Measurements from ENCODE around the gene NBR1.

The NBR1 gene

GRCh38 chr17:43217614-43218087 is 46.6 kb downstream of the NBR1 start:
- Histone ChIP-seq H2BK15ac (ENCODE audit: low read depth, poor library complexity, severe bottlenecking) (no peak overlapping the region), H3K14ac (ENCODE audit: low read length in 2 of 2) (no peak overlapping the region), H3K36me3 (ENCODE audit: control insufficient read depth in 1 of 2, insufficient read depth in 2 of 2, low read depth in 1 of 2, low read length in 2 of 2) (peaks cover 42 to 53% of the 10 kb centered on the region in 2 experiments), H3K79me1 (replicated peaks; ENCODE audit: low read length, poor library complexity, severe bottlenecking) (peaks cover 24% of the 10 kb centered on the region), H4K91ac (ENCODE audit: low read length) (no peak overlapping the region), H3K4me3 (ENCODE audit: insufficient read depth in 1 of 2, low read depth in 1 of 2, low read length in 2 of 2) (no peak overlapping the region), H3K9me3 (ENCODE audit: control insufficient read depth, low read length) (no peaks in the 10 kb centered on the region), H3K4me2 (ENCODE audit: low read length, poor library complexity, severe bottlenecking) (no peak overlapping the region), H3K18ac (ENCODE audit: low read depth in 1 of 2, low read length in 2 of 2) (no peak overlapping the region), H2BK12ac (ENCODE audit: low read length in 2 of 2) (no peak overlapping the region), H2BK120ac (ENCODE audit: low read depth, low read length) (no peak overlapping the region), H3K27ac (ENCODE audit: low read length, poor library complexity, severe bottlenecking) (no peak overlapping the region), H2BK5ac (ENCODE audit: low read depth, low read length, poor library complexity, severe bottlenecking) (no peak overlapping the region), H2AFZ (ENCODE audit: low read depth, low read length) (no peak overlapping the region), H3K23ac (ENCODE audit: low read length in 2 of 2) (no peak overlapping the region), H4K8ac (ENCODE audit: low read length) (no peak overlapping the region), H2AK5ac (ENCODE audit: low read length, severe bottlenecking) (no peak overlapping the region), H3K27me3 (ENCODE audit: control insufficient read depth in 1 of 2, insufficient read depth in 1 of 2, low read length in 2 of 2) (no peaks in the 10 kb centered on the region), H3K4me1 (ENCODE audit: control insufficient read depth, insufficient read depth, low read depth, low read length) (peaks cover 10% of the 10 kb centered on the region), H3K9ac (ENCODE audit: low read length) (no peak overlapping the region), H3K4ac (ENCODE audit: low read depth in 1 of 2, low read length in 2 of 2) (no peak overlapping the region)
- no peak for DNase-seq
- WGBS: 97% methylated on average over 2 of the region's 2 CpGs

GRCh38 chr17:43219001-43219400 is 48.0 kb downstream of the NBR1 start:
- no peaks in the 10 kb centered on the region for H3K27me3 ChIP-seq (ENCODE audit: control insufficient read depth in 1 of 2, insufficient read depth in 1 of 2, low read length in 2 of 2)
- no peak overlapping the region for H2AK5ac ChIP-seq (ENCODE audit: low read length, severe bottlenecking)
- H3K4me3 ChIP-seq (ENCODE audit: insufficient read depth in 1 of 2, low read depth in 1 of 2, low read length in 2 of 2): no peak overlapping the region
- H4K91ac ChIP-seq (ENCODE audit: low read length): no peak overlapping the region
- H3K14ac ChIP-seq (ENCODE audit: low read length in 2 of 2): no peak overlapping the region
- H3K4ac ChIP-seq (ENCODE audit: low read depth in 1 of 2, low read length in 2 of 2): no peak overlapping the region
- no peak overlapping the region for H2BK15ac ChIP-seq (ENCODE audit: low read depth, poor library complexity, severe bottlenecking)
- H3K4me1 ChIP-seq (ENCODE audit: control insufficient read depth, insufficient read depth, low read depth, low read length): peaks cover 6% of the 10 kb centered on the region
- H2BK5ac ChIP-seq (ENCODE audit: low read depth, low read length, poor library complexity, severe bottlenecking): no peak overlapping the region
- WGBS: 100% methylated on average over 1 of the region's 2 CpGs
- no peak overlapping the region for H2AFZ ChIP-seq (ENCODE audit: low read depth, low read length)
- H3K79me1 ChIP-seq (replicated peaks; ENCODE audit: low read length, poor library complexity, severe bottlenecking): peaks cover 17% of the 10 kb centered on the region
- H3K9ac ChIP-seq (ENCODE audit: low read length): no peak overlapping the region
- H2BK120ac ChIP-seq (ENCODE audit: low read depth, low read length): no peak overlapping the region
- H3K36me3 ChIP-seq (ENCODE audit: control insufficient read depth in 1 of 2, insufficient read depth in 2 of 2, low read depth in 1 of 2, low read length in 2 of 2): peaks cover 45 to 56% of the 10 kb centered on the region in 2 experiments
- H3K23ac ChIP-seq (ENCODE audit: low read length in 2 of 2): no peak overlapping the region
- no peak overlapping the region for H3K27ac ChIP-seq (ENCODE audit: low read length, poor library complexity, severe bottlenecking)
- DNase-seq: no peak
- no peak overlapping the region for H3K18ac ChIP-seq (ENCODE audit: low read depth in 1 of 2, low read length in 2 of 2)
- H3K4me2 ChIP-seq (ENCODE audit: low read length, poor library complexity, severe bottlenecking): no peak overlapping the region
- no peak overlapping the region for H4K8ac ChIP-seq (ENCODE audit: low read length)
- H2BK12ac ChIP-seq (ENCODE audit: low read length in 2 of 2): no peak overlapping the region
- no peaks in the 10 kb centered on the region for H3K9me3 ChIP-seq (ENCODE audit: control insufficient read depth, low read length)

GRCh38 chr17:43219746-43220380 is 48.8 kb downstream of the NBR1 start:
- Histone ChIP-seq H3K18ac (ENCODE audit: low read depth in 1 of 2, low read length in 2 of 2) (no peak overlapping the region), H4K91ac (ENCODE audit: low read length) (no peak overlapping the region), H3K4me3 (ENCODE audit: insufficient read depth in 1 of 2, low read depth in 1 of 2, low read length in 2 of 2) (no peak overlapping the region), H2BK120ac (ENCODE audit: low read depth, low read length) (no peak overlapping the region), H2BK15ac (ENCODE audit: low read depth, poor library complexity, severe bottlenecking) (no peak overlapping the region), H3K79me1 (replicated peaks; ENCODE audit: low read length, poor library complexity, severe bottlenecking) (peaks cover 14% of the 10 kb centered on the region), H2AK5ac (ENCODE audit: low read length, severe bottlenecking) (no peak overlapping the region), H3K27ac (ENCODE audit: low read length, poor library complexity, severe bottlenecking) (no peak overlapping the region), H3K36me3 (ENCODE audit: control insufficient read depth in 1 of 2, insufficient read depth in 2 of 2, low read depth in 1 of 2, low read length in 2 of 2) (peaks cover 46 to 61% of the 10 kb centered on the region in 2 experiments), H3K9me3 (ENCODE audit: control insufficient read depth, low read length) (no peaks in the 10 kb centered on the region), H2BK5ac (ENCODE audit: low read depth, low read length, poor library complexity, severe bottlenecking) (no peak overlapping the region), H3K4ac (ENCODE audit: low read depth in 1 of 2, low read length in 2 of 2) (no peak overlapping the region), H3K9ac (ENCODE audit: low read length) (no peak overlapping the region), H3K4me1 (ENCODE audit: control insufficient read depth, insufficient read depth, low read depth, low read length) (peaks cover 6% of the 10 kb centered on the region), H4K8ac (ENCODE audit: low read length) (no peak overlapping the region), H3K23ac (ENCODE audit: low read length in 2 of 2) (no peak overlapping the region), H2BK12ac (ENCODE audit: low read length in 2 of 2) (no peak overlapping the region), H3K27me3 (ENCODE audit: control insufficient read depth in 1 of 2, insufficient read depth in 1 of 2, low read length in 2 of 2) (no peaks in the 10 kb centered on the region), H2AFZ (ENCODE audit: low read depth, low read length) (no peak overlapping the region), H3K14ac (ENCODE audit: low read length in 2 of 2) (no peak overlapping the region), H3K4me2 (ENCODE audit: low read length, poor library complexity, severe bottlenecking) (no peak overlapping the region)
- WGBS: 99% methylated on average over 4 of the region's 8 CpGs
- DNase-seq: no peak

- Histone ChIP-seq H2BK120ac (ENCODE audit: low read depth, low read length) (no peak overlapping the region), H3K27me3 (ENCODE audit: control insufficient read depth in 1 of 2, insufficient read depth in 1 of 2, low read length in 2 of 2) (no peaks in the 10 kb centered on the region), H3K9ac (ENCODE audit: low read length) (no peak overlapping the region), H2BK15ac (ENCODE audit: low read depth, poor library complexity, severe bottlenecking) (no peak overlapping the region), H3K36me3 (ENCODE audit: control insufficient read depth in 1 of 2, insufficient read depth in 2 of 2, low read depth in 1 of 2, low read length in 2 of 2) (peaks cover 45 to 59% of the 10 kb centered on the region in 2 experiments), H3K79me1 (replicated peaks; ENCODE audit: low read length, poor library complexity, severe bottlenecking) (peaks cover 12% of the 10 kb centered on the region), H4K91ac (ENCODE audit: low read length) (no peak overlapping the region), H3K18ac (ENCODE audit: low read depth in 1 of 2, low read length in 2 of 2) (no peak overlapping the region), H2BK5ac (ENCODE audit: low read depth, low read length, poor library complexity, severe bottlenecking) (no peak overlapping the region), H2AFZ (ENCODE audit: low read depth, low read length) (no peak overlapping the region), H3K4me1 (ENCODE audit: control insufficient read depth, insufficient read depth, low read depth, low read length) (peaks cover 6% of the 10 kb centered on the region), H3K14ac (ENCODE audit: low read length in 2 of 2) (no peak overlapping the region), H3K23ac (ENCODE audit: low read length in 2 of 2) (no peak overlapping the region), H3K9me3 (ENCODE audit: control insufficient read depth, low read length) (no peaks in the 10 kb centered on the region), H3K4me2 (ENCODE audit: low read length, poor library complexity, severe bottlenecking) (no peak overlapping the region), H4K8ac (ENCODE audit: low read length) (no peak overlapping the region), H3K27ac (ENCODE audit: low read length, poor library complexity, severe bottlenecking) (no peak overlapping the region), H3K4ac (ENCODE audit: low read depth in 1 of 2, low read length in 2 of 2) (no peak overlapping the region), H3K4me3 (ENCODE audit: insufficient read depth in 1 of 2, low read depth in 1 of 2, low read length in 2 of 2) (no peak overlapping the region), H2BK12ac (ENCODE audit: low read length in 2 of 2) (no peak overlapping the region), H2AK5ac (ENCODE audit: low read length, severe bottlenecking) (no peak overlapping the region)
- WGBS: 89% methylated on average over 8 of the region's 9 CpGs
- no peak for DNase-seq
These were observed 49.6 kb downstream of the NBR1 start for GRCh38 chr17:43220511-43221125.
